Ovary (tissue), 3 donors: ENCODE measurements around the gene PATL2.

Experiments
- EP300 ChIP-seq: sonication (generic); formaldehyde crosslinking; IDR thresholded peaks from one replicate; pipeline ENCODE4 v1.6.1; 2017; ENCODE audit warnings: antibody characterized with exemption
- POLR2A ChIP-seq: fragments of 450-650 bp; IDR thresholded peaks from one replicate; pipeline ENCODE4 v1.6.1; 2017; ENCODE audit warnings: antibody characterized with exemption, mild to moderate bottlenecking, moderate library complexity
- TF ChIP-seq, protein P1 (sequence below), 3 donors: fragments of 450-650 bp in 2 of 3; fragments of 200-600 bp in 1 of 3; IDR thresholded peaks; one replicate each; pipeline versions ENCODE4 v1.5.1 to v1.8.0; 2016 to 2022; ENCODE audit warnings: antibody characterized with exemption in 3 of 3, mild to moderate bottlenecking in 1 of 3
- donor health status: DM: no; HTN: no; CAD: no.

DNA sequence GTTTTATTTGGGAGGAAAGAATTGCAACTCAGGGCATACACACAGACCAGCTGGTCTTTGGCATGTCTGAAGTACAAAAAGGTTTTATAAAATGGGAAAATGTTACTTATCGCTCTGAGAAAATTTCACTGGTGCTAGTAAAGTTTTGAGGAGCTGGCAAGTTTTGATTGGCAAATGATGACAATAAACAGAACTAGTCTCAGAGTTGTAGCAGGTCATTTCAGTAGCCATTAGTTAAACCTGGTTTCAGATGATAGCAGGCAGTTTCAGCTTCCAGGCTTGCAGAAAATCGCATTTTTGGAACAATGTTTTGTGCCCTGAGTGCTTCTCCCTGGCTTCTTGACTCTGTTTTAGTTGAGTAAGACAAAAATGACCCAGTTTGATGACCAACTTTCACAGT lies 10.9 kb upstream of the PATL2 start:
- no peak for TF ChIP-seq POLR2A
- TF ChIP-seq, protein P1, sequence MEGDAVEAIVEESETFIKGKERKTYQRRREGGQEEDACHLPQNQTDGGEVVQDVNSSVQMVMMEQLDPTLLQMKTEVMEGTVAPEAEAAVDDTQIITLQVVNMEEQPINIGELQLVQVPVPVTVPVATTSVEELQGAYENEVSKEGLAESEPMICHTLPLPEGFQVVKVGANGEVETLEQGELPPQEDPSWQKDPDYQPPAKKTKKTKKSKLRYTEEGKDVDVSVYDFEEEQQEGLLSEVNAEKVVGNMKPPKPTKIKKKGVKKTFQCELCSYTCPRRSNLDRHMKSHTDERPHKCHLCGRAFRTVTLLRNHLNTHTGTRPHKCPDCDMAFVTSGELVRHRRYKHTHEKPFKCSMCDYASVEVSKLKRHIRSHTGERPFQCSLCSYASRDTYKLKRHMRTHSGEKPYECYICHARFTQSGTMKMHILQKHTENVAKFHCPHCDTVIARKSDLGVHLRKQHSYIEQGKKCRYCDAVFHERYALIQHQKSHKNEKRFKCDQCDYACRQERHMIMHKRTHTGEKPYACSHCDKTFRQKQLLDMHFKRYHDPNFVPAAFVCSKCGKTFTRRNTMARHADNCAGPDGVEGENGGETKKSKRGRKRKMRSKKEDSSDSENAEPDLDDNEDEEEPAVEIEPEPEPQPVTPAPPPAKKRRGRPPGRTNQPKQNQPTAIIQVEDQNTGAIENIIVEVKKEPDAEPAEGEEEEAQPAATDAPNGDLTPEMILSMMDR (IDR thresholded peaks at IDR 0.05), result no peak
- TF ChIP-seq EP300, result no peak
